ENCODE results near the gene BAAT.
"Not testable (repeated sequence)": the region's sequence is repeated elsewhere in the genome, so short reads cannot be mapped to it uniquely, and the experiment has no call there.

Gene BAAT

DNA sequence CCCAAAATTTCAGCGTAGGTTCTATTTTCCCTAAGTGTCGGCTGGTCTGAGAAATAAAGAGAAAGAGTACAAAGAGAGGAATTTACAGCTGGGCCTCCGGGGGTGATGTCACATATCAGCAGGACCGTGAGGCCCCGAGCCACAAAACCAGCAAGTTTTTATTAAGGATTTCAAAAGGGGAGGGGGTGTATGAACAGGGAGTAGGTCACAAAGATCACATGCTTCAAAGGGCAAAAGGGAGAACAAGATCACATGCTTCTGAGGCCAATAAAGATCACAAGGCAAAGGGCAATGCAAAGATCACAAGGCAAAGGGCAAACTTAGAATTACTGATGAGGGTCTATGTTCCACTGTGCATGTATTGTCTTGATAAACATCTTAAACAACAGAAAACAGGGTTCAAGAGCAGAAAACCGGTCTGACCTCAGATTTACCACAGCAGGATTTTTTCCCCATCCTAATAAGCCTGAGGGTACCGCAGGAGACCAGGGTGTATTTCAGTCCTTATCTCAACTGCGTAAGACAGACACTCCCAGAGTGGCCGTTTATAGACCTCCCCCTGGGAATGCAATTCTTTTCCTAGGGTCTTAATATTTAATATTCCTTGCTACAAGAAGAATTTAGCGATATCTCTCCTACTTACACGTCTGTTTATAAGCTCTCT, at the start of gene BAAT:
TSS of gene BAAT (minus strand) at position 134 of the 664 bp plus-strand sequence. CDS start 13,602 bp downstream, outside the sequence.
- not testable (repeated sequence) for DNase-seq (ENCODE audit: low spot score)

GRCh38 chr9:101433229-101433628, 48.4 kb upstream of the BAAT start:
- DNase-seq (ENCODE audit: low spot score) = no peak

DNA sequence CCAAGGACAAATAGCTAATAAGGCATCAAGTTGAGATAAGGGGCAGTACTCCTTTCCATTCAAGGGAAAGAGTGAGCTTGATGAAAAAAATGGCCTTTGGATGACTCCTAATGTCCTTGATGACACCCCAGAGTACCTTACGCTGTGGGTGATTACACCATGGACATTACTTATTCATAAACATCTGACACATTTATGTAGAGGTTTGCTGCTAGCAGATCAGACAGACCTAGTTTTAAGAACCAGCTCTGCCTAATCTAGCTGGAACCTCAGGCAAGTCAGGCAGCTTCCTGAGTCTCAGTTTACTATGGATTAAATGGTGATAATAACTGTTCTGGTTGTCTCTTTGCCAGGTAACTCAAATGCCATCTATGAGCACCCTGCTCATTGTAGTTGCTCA, 47.9 kb upstream of the BAAT start:
- no peak for DNase-seq (ENCODE audit: low spot score)

DNA sequence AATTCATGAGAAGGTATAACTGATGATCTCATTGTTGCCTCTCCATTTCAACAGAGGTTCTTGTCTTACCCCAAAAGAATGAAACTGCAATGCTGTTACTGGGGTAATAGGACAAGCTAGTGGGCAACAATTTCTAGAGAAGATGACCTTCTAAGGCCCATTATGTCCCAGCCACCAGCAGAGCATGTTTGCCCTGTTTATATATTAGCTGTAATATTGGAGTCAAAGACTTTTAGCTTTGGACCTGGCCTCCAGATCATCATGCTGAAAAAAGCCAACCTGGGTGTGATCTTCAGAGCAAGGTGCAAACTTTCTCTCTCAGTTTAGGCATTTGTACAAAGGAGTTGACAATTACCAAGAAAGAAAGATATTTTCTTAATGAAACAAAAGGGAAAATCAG, 47.4 kb upstream of the BAAT start:
- no peak for DNase-seq (ENCODE audit: low spot score)

DNA sequence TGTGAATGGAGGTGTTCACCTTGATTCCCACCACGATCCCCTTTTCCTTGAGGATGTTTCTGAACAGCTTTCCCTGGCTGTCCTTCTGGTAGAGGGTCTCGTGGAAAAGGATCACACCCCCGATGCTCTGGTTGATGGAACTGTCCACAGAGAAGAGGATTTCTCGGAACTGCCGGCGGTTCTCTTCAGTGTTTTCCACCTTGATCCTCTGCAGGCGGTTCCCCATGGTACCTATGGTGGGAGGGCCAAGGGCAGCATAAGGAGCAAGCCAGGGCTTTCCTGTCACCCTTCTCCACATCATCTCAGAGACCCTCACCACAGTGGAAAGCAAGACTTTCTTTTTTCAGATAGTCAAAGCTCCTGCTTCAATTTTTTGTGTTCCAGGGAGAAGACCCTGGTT, 44.9 kb upstream of the BAAT start:
- no peak for DNase-seq (ENCODE audit: low spot score)

GRCh38 chr9:101428909-101429308, 44.1 kb upstream of the BAAT start:
- no peak for DNase-seq (ENCODE audit: low spot score)

- DNase-seq (ENCODE audit: low spot score) = no peak
These were observed 43.3 kb upstream of the BAAT start for GRCh38 chr9:101427957-101428655.

- DNase-seq (ENCODE audit: low spot score) = no peak
These were observed 42.6 kb upstream of the BAAT start for GRCh38 chr9:101427358-101427757.

DNA sequence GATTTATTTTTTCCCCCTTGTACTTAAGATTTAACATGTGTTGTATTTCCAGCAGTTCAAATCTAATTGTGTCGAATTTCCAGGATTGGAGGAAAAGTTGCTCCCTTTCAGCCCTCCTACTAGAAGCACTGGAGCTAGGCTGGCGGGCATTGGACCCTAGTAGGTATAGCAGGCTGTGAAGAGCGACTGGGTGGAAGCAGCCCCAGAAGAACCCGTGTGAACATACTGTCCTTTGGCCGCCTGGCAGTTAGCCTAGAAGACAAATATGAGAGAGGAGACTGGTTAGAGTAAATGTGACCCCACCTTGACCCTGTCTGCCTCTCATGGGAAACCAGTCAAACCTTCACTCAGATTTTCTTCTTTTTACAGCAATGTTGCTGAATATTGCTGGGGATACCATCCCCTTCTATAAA, 36.9 kb upstream of the BAAT start:
- no peak for DNase-seq (ENCODE audit: low spot score)

GRCh38 chr9:101419863-101420262, 35.1 kb upstream of the BAAT start:
- no peak for DNase-seq (ENCODE audit: low spot score)

DNA sequence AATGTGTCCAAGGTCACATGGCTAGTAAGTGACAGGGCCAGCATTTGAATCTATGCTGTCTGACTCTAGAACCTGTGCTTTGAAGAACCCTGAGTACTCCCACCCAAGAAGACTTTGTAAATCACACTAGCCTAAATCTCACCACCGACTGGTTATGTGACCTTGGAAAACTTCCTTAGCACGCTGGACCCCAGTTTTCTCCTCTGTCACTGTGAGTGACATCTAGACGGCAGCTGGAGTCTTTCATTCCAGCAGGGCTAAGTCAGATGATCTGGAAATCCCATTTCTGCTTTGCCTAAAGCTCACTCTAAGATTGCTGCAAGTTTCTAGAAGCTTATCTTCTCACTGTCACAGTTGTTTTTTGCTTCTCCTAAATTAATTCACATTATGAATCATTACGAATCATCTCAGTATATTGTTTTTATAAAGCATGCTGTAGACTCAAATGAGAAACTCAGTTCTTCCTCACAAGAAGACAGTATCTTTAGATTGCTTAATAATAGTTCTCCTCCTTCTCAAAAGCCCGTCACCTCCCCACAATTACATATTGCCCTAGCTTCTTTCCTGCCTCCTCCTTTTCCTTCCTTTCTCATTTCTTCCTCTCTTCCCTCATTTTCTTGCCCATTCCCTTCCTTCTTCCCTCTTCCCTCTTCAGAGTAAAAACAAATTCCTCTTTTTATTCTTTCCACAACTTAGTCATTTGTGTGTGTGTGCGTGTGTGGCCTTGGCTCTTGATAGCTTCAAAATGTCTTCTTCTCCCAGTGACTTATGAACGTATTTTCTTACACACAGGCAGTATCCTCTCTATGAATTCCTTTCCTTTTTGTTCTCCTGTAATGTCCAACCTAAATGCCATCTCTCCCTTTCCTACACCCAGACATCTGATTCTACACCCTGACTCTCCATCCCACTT, 34.0 kb upstream of the BAAT start:
- no peak for DNase-seq (ENCODE audit: low spot score)

GRCh38 chr9:101417977-101418376, 33.2 kb upstream of the BAAT start:
- no peak for DNase-seq (ENCODE audit: low spot score)

DNA sequence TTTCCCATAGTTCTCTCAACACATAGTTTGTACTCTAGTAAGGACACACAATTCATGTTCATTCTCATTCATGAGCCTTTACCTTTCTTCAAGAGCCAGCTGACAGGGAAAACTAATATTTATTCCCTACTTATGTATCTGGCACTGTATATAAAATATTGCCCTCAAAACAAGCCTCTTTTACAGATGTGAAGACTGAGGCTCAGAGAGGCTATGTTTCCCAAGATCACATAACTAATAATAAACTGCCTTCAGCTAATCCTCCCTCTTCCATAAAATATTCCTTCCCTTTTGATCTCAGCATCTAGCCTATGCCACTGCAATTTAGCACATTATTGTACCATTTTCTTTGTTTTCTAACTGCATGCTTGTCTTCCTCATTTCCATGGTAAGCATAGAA, 32.6 kb upstream of the BAAT start:
- no peak for DNase-seq (ENCODE audit: low spot score)

- DNase-seq (ENCODE audit: low spot score) = no peak
These were observed 30.8 kb upstream of the BAAT start for GRCh38 chr9:101415578-101415977.

DNA sequence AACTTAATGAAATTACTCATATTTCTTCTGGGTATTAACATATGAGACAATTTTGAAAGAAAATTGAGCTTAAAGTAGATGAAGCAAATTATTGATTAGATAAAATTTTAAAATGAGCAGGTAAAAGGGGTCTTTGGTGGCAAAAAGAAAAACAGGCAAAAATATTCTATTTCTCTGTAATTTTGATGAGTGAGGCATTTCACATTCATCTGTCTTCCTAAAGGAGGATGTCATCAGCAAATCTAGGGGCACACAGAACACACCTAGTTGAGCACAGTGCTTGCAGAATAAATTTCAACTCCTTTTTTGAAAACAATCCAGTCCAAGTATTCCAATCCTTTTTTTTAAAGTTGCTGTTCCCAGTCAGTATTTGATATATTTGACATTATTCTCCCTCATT, 30.0 kb upstream of the BAAT start:
- no peak for DNase-seq (ENCODE audit: low spot score)

DNA sequence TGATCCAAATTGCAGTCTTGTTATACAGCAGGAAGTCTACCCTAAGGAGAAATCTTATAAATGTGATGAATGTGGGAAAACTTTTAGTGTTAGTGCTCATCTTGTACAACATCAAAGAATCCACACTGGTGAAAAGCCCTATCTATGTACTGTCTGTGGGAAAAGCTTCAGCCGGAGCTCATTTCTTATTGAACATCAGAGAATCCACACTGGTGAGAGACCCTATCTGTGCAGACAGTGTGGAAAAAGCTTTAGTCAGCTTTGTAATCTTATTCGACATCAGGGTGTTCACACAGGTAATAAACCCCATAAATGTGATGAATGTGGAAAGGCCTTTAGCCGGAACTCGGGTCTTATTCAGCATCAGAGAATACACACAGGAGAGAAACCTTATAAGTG, 24.3 kb upstream of the BAAT start:
- DNase-seq (ENCODE audit: low spot score) = no peak

DNA sequence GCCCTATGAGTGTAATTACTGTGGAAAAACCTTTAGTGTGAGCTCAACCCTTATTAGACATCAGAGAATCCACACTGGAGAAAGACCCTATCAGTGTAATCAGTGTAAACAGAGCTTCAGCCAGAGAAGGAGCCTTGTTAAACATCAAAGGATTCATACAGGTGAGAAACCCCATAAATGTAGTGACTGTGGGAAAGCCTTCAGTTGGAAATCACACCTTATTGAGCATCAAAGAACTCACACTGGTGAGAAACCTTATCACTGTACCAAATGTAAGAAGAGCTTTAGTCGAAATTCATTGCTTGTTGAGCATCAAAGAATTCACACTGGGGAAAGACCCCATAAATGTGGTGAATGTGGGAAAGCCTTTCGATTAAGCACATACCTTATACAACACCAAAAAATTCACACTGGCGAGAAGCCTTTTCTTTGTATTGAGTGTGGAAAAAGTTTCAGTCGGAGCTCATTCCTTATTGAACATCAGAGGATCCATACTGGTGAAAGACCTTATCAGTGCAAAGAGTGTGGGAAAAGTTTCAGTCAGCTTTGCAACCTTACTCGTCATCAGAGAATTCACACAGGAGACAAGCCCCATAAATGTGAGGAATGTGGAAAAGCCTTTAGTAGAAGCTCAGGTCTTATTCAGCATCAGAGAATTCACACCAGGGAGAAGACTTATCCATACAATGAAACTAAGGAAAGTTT, 23.7 kb upstream of the BAAT start:
- no peak for DNase-seq (ENCODE audit: low spot score)

DNA sequence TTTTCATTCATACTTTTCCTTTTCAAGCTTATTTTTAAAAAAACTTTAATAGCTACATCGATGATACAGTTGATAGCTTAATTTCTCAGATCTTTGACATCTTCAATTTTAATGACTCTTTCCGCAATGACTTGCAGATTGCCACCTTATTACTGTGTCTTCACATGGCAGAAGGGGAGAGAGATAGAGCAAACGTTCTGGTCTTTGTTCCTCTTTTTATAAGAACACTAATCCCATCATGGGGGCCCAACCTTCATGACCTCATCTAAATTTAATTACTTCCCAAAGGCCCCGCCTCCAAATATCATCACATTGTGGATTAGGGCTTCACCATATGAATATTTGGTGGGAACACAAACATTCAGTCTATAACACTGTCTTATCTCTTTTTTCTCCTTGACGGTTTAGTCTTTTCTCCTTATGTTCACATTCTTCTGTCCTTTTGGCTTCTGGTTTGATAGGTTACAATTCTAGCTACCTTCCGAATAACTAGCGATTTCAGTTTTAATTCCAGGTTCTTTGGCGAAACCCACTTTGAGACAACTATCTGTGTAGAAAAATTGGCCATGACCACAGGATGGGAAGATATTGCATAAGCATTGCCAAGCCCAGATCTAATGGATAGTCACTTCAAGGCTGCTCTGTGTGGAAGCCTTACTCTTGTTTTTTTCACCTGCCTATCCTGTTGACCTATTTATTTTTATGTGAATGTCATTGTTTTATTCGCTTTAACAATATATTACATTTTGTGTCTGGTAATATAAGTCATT, 18.9 kb upstream of the BAAT start:
- no peak for DNase-seq (ENCODE audit: low spot score)

DNA sequence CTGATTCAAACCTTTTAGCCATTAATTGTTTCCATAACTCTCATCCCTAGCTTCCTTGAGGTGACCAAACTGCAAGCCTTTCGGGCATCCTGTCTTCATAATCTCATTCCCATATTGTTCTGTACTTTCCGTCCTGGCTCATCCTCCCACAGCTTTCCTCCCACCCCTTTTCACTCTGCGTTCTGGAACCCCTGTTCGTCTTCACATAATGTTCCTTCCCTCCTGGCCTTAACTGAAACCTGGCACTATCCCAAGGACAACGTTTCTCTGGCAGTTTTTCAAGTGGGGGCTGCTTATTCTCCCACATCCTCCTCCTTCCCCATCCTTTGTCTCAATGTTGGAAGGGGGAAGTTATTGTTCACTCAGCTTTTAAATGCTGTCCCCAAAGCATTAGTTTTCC, 15.3 kb upstream of the BAAT start:
- DNase-seq (ENCODE audit: low spot score) = no peak

DNA sequence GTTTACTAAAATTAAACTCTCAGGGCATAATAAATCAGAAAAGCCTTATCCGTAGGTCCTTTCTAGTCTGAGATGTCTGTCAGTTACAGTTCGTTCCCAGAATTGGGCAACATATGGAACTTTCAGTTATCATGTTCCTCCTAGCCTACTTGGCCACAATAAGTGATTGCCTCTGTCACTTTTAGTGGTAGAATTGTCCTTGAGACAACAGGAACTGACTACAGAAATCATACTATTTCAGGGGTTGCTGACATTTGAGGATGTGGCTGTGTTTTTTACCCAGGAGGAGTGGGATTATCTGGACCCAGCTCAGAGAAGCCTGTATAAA, 14.8 kb upstream of the BAAT start:
- no peak for DNase-seq (ENCODE audit: low spot score)

DNA sequence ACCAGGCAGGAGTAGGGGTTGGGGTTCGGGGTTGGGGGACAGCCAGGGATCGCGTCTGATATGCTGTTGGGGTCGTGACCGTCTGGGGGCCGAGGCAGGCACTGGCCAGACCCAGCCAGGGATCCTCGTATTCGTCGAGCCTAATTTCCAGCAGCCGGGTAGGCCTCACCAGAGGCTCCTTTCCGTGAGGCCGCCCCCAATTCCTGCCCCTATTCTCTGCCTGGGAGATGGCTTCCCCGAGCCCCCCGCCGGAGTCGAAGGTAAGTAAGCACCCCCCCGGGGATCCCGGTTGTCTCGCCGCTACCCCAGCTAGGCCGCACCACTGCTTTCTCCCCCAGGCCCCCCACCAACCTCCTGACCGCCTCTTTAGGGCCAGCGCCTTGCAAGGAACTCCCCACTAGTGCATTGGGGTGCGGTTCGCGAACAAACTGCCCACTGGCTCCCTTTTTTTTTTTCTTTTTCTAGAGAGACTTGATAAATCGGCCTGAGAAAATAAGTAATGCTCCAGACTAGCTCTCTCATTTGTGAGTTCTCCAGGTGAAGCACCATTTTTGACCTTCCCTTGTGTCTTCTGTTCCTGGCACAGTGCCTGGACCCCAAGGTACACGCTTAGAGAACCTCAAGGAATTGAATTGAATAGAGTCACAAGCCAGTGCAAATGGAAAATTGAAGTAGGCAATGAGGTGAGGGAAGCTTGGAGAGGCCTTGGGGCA, 14.3 kb upstream of the BAAT start:
- no peak for DNase-seq (ENCODE audit: low spot score)

All from kidney capillary endothelial cell (primary cell).